ENCODE results near the gene PRMT7. TPM values are rescaled to one million over a fixed set of nuclear protein-coding genes. Genes with fewer than 3 reads are reported as not detected.
A peak's percentile ranks its signal among the peaks of the same experiment; 100 is the strongest.

Gene PRMT7
- total and polyA plus RNA-seq, 2 of the 8 experiments (the other 6 are each of a cell fraction or from before 2014, with no cell fraction given), result 48.2 to 49.3 TPM

DNA sequence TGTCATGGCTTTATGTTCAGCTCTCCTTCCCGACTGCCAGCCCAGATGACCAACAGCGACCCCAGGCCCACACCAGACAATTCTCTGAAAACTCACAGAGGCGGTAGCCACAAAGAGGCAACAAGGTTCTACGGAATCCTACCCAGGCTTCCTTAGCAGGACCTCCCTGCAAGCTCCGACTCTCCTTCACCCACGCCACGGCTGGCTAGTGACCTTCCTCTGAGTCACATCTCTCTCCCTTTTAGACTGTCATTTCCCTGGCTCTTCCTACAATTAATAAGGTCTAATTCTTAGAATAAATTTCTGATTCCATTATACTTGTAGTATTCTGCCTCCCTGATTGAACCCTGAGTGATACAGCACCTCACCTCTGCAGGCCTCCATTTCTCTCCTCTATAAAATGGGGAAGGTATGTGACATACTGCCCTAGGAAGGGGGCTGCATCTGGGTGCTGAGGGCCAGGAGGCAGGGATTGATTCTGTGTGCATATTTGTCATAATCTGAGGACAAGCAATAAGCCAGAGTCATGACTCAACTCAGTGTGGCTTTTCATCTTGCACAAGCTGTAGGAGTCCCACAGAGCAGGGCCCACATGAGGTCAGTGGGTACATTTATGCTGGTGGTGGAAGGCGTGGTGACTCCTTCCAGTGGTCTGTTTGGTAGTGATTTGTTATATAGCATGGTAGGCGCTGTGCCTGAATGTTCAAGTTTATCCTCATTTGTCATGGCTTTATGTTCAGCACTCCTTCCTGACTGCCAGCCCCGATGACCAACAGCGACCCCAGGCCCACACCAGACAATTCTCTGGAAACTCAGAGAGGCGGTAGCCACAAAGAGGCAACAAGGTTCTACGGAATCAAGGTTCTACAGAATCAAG lies 91.3 kb downstream of the PRMT7 start:
- peaks cover 0 to 2% of the 10 kb centered on the region in 2 experiments for H4K20me1 ChIP-seq (replicated peaks in 1 of 2; ENCODE audit: control insufficient read depth in 1 of 2, insufficient read depth in 2 of 2, low read length in 2 of 2)
- no peak overlapping the region for H2BK15ac ChIP-seq (ENCODE audit: low read length)
- whole genome bisulfite sequencing, 2 experiments (ENCODE audit: extremely low coverage in 1 of 2, insufficient coverage in 1 of 2, insufficient read length in 1 of 2, insufficient replicate concordance in 2 of 2, low coverage in 1 of 2, low lambda C conversion rate in 2 of 2, missing lambda C conversion rate in 1 of 2), result 82% methylated on average over 13 of the region's 13 CpGs; no CpG with 5 or more reads in 1 of the 2 experiments
- FAIRE-seq (peak; percentile 7), DNase-seq (ENCODE audit: low read depth in 1 of 2, low spot score in 2 of 2) (no peak)
- no peak overlapping the region for H3K14ac ChIP-seq (ENCODE audit: insufficient read length)
- H3K79me2 ChIP-seq (ENCODE audit: control insufficient read depth in 1 of 2, insufficient read depth in 2 of 2, low read length in 2 of 2), result no peaks in the 10 kb centered on the region
- H2BK120ac ChIP-seq (replicated peaks; ENCODE audit: low read depth, low read length), result no peak overlapping the region
- no peak overlapping the region for H3K4me3 ChIP-seq (ENCODE audit: extremely low read depth in 1 of 4, insufficient read depth in 2 of 4, low read depth in 3 of 4, low read length in 4 of 4)
- H2BK20ac ChIP-seq (ENCODE audit: low read length), result no peak overlapping the region
- no peak overlapping the region for H4K8ac ChIP-seq (ENCODE audit: extremely low read depth, insufficient read depth, low read length)
- H3K4me1 ChIP-seq (replicated peaks in 1 of 4; ENCODE audit: control insufficient read depth in 3 of 4, insufficient read depth in 4 of 4, low read length in 3 of 4), result peaks cover 0 to 11% (median 6%) of the 10 kb centered on the region in 4 experiments
- POLR2A ChIA-PET (ENCODE audit: partially characterized antibody), result interaction anchor here (1.2 kb wide), 1 partner anchor 11 kb away, joined by 3 read pairs; no protein-coding TSS in a partner anchor
- H3K4ac ChIP-seq (replicated peaks; ENCODE audit: insufficient read length, low read depth, low read length), result no peak overlapping the region
- H3K9me3 ChIP-seq (ENCODE audit: insufficient read depth in 2 of 2, low read depth in 1 of 2, low read length in 1 of 2), result no peaks in the 10 kb centered on the region
- H3K23ac ChIP-seq (ENCODE audit: insufficient read length), result no peak overlapping the region
- no peaks in the 10 kb centered on the region; a peak in 1 of 7 replicates for H3K27me3 ChIP-seq (replicated peaks in 1 of 4; ENCODE audit: control insufficient read depth in 3 of 4, extremely low read depth in 1 of 4, insufficient read depth in 3 of 4, low read length in 3 of 4)
- no peak overlapping the region for H4K5ac ChIP-seq (ENCODE audit: insufficient read length, low read depth, low read length)
- no peak overlapping the region for H2AK5ac ChIP-seq (ENCODE audit: low read depth, low read length)
- no peak overlapping the region for H3K4me2 ChIP-seq (ENCODE audit: insufficient read depth in 1 of 2, low read depth in 2 of 2, low read length in 2 of 2)
- no peaks in the 10 kb centered on the region for H3K23me2 ChIP-seq (ENCODE audit: low read depth, low read length)
- no peak overlapping the region for H4K91ac ChIP-seq (replicated peaks; ENCODE audit: insufficient read length, low read length)
- CTCF ChIA-PET (ENCODE audit: partially characterized antibody), result interaction anchor here (1.0 to 5.8 kb wide), 3 partner anchors 16 to 119 kb away, joined by 3 to 26 read pairs (median 5); no protein-coding TSS in a partner anchor
- H3K56ac ChIP-seq (replicated peaks; ENCODE audit: insufficient read length, low read depth, low read length), result no peak overlapping the region
- H3K27ac ChIP-seq (ENCODE audit: low read depth, low read length), result no peak overlapping the region
- H2BK5ac ChIP-seq (ENCODE audit: low read depth, low read length), result no peak overlapping the region
- H3K36me3 ChIP-seq (ENCODE audit: control insufficient read depth in 2 of 4, insufficient read depth in 4 of 4, low read length in 3 of 4), result no peaks in the 10 kb centered on the region
- H3K18ac ChIP-seq (ENCODE audit: extremely low read depth, low read length), result no peak overlapping the region
- no peak overlapping the region for H2AFZ ChIP-seq (ENCODE audit: low read length)
- no peak overlapping the region; the same call in 1 of the 2 replicates for H2BK12ac ChIP-seq (ENCODE audit: low read depth, low read length)
- H3K79me1 ChIP-seq (ENCODE audit: low read depth, low read length), result no peaks in the 10 kb centered on the region
- H3K9ac ChIP-seq (replicated peaks in 1 of 4; ENCODE audit: extremely low read depth in 1 of 4, low read depth in 3 of 4, low read length in 3 of 4), result no peak overlapping the region
- TF ChIP-seq TEAD4 (IDR thresholded peaks at IDR 0.05; ENCODE audit: low read depth, low read length), result no peak
- no peak for TF ChIP-seq CREB1 (IDR thresholded peaks at IDR 0.05)
- TF ChIP-seq POU5F1 (IDR thresholded peaks at IDR 0.05; ENCODE audit: low read depth, low read length), result no peak
- TF ChIP-seq TBP (IDR thresholded peaks at IDR 0.05; ENCODE audit: low read depth, low read length), result no peak
- no peak for TF ChIP-seq RFX5 (IDR thresholded peaks at IDR 0.05; ENCODE audit: borderline replicate concordance, low read depth, low read length)
- no peak for TF ChIP-seq BRCA1 (IDR thresholded peaks at IDR 0.05; ENCODE audit: low read depth, low read length)
- TF ChIP-seq EZH2 (IDR thresholded peaks at IDR 0.05; ENCODE audit: low read depth, low read length, severe bottlenecking), result no peak
- no peak for TF ChIP-seq GABPA (IDR thresholded peaks at IDR 0.05; ENCODE audit: borderline replicate concordance, insufficient read depth, low read length)
- no peak for TF ChIP-seq NANOG (IDR thresholded peaks at IDR 0.05; ENCODE audit: insufficient read depth, low read depth, low read length, poor library complexity, severe bottlenecking)
- TF ChIP-seq SIRT6 (IDR thresholded peaks at IDR 0.05; ENCODE audit: low read length), result no peak
- no peak for TF ChIP-seq CHD1 (IDR thresholded peaks at IDR 0.05; ENCODE audit: low read depth, low read length)
- no peak for TF ChIP-seq SIN3A (conservative IDR thresholded peaks at IDR 0.05 in 1 of 2, IDR thresholded peaks at IDR 0.05 in 1 of 2; ENCODE audit: low read depth in 1 of 2, low read length in 2 of 2)
